OCI-LY1 (cell line): ENCODE data around the gene MED15.

Experiments used
- H2AFZ ChIP-seq: fragments of 200-600 bp; sonication (generic), shearing (Covaris generic); 2 replicates; pipeline ENCODE4 v1.6.0; 2014; ENCODE audit warnings: antibody characterized with exemption, mild to moderate bottlenecking, low read length
- H3F3A ChIP-seq: fragments of 200-600 bp; sonication (generic), shearing (Covaris generic); 2 replicates; pipeline ENCODE4 v1.6.0; 2014; ENCODE audit warnings: mild to moderate bottlenecking, antibody characterized with exemption, low read length, moderate library complexity; ENCODE audit not compliant: insufficient read depth
- H3K27ac ChIP-seq: fragments of 200-600 bp; sonication (generic); 2 replicates; pipeline ENCODE4 v1.5.1; 2014; ENCODE audit warnings: low read length, mixed run types, mild to moderate bottlenecking, low read depth; ENCODE audit not compliant: poor library complexity, severe bottlenecking
- H3K27me3 ChIP-seq: fragments of 200-600 bp; sonication (generic); 2 replicates; pipeline ENCODE4 v1.6.0; 2014; ENCODE audit warnings: antibody characterized with exemption, mild to moderate bottlenecking, low read length, moderate library complexity; ENCODE audit not compliant: insufficient read depth
- H3K36me3 ChIP-seq: fragments of 200-600 bp; sonication (generic); 2 replicates; pipeline ENCODE4 v1.6.1; 2014; ENCODE audit warnings: mild to moderate bottlenecking, antibody characterized with exemption, low read length, moderate library complexity, mixed read lengths; ENCODE audit not compliant: insufficient read depth
- H3K4me1 ChIP-seq: fragments of 200-600 bp; sonication (generic); 2 replicates; pipeline ENCODE4 v1.5.1; 2014; ENCODE audit warnings: mild to moderate bottlenecking, low read length, moderate library complexity; ENCODE audit not compliant: insufficient read depth, severe bottlenecking
- H3K4me2 ChIP-seq: fragments of 200-600 bp; sonication (generic), shearing (Covaris generic); 2 replicates; pipeline ENCODE4 v1.6.1; 2014; ENCODE audit warnings: low read length
- H3K4me3 ChIP-seq: fragments of 200-600 bp; sonication (generic); 2 replicates; pipeline ENCODE4 v1.5.1; 2014; ENCODE audit warnings: low read length, low read depth, mild to moderate bottlenecking, mixed read lengths; ENCODE audit not compliant: poor library complexity, severe bottlenecking
- H3K79me2 ChIP-seq: fragments of 200-600 bp; shearing (Covaris generic); 2 replicates; pipeline ENCODE4 v1.6.1; 2016; ENCODE audit warnings: mixed run types, low read length, mixed read lengths; ENCODE audit not compliant: insufficient read depth
- H3K9ac ChIP-seq: fragments of 200-600 bp; sonication (generic), shearing (Covaris generic); 2 replicates; pipeline ENCODE4 v1.6.1; 2014; ENCODE audit warnings: mild to moderate bottlenecking, low read length, mixed read lengths
- H3K9me2 ChIP-seq: fragments of 200-600 bp; sonication (generic), shearing (Covaris generic); 2 replicates; pipeline ENCODE4 v1.6.1; 2014; ENCODE audit warnings: low read depth, mild to moderate bottlenecking, low read length, mixed read lengths
- H3K9me3 ChIP-seq: fragments of 200-600 bp; shearing (Covaris generic); 2 replicates; pipeline ENCODE4 v1.6.1; 2014; ENCODE audit warnings: low read length, mixed read lengths
- H4K20me1 ChIP-seq: fragments of 200-600 bp; sonication (generic), shearing (Covaris generic); 2 replicates; pipeline ENCODE4 v1.6.0; 2016; ENCODE audit warnings: mild to moderate bottlenecking, low read length; ENCODE audit not compliant: insufficient read depth
- CTCF ChIP-seq: fragments of 200-600 bp; sonication (generic), shearing (Covaris generic); IDR thresholded peaks from 2 replicates; pipeline ENCODE4 v1.5.1; 2017; ENCODE audit warnings: mild to moderate bottlenecking, antibody characterized with exemption, low read length, moderate library complexity, mixed read lengths
- EZH2 ChIP-seq: fragments of 200-600 bp; sonication (generic), shearing (Covaris generic); IDR thresholded peaks from 2 replicates; pipeline ENCODE4 v1.8.0; 2017; ENCODE audit warnings: borderline replicate concordance, mixed run types, mild to moderate bottlenecking, antibody characterized with exemption, low read length, moderate library complexity, mixed read lengths

Gene MED15

DNA sequence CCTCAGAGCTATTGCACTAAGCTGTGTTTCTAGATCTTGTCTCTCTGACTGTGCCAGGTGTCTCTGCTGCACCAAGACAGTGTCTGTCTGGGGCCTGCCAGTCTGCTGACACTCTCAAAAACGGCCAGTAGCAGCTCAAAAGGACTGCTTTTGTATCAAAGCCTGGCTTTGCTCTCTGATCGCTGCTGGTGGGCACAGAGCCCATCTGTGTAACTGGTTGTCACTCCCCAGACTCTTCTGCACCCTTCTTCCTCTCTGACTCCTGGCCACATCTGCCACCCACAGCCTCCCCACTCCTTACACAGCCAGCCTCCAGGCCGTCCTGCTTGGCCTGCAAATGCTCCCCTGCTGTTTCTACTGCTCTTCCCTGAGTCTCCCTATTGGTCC is 26.5 kb downstream of the MED15 start:
- Histone ChIP-seq H3K27me3 (no peaks in the 10 kb centered on the region), H3F3A (no peaks in the 10 kb centered on the region), H3K36me3 (peaks cover 27% of the 10 kb centered on the region), H4K20me1 (no peaks in the 10 kb centered on the region), H3K9me3 (no peaks in the 10 kb centered on the region), H3K9me2 (no peaks in the 10 kb centered on the region), H3K4me1 (no peaks in the 10 kb centered on the region), H3K9ac (no peak overlapping the region), H3K79me2 (no peaks in the 10 kb centered on the region), H2AFZ (no peak overlapping the region), H3K4me2 (no peak overlapping the region), H3K27ac (no peak overlapping the region), H3K4me3 (no peak overlapping the region)
- TF ChIP-seq CTCF (no peak), EZH2 (no peak)

DNA sequence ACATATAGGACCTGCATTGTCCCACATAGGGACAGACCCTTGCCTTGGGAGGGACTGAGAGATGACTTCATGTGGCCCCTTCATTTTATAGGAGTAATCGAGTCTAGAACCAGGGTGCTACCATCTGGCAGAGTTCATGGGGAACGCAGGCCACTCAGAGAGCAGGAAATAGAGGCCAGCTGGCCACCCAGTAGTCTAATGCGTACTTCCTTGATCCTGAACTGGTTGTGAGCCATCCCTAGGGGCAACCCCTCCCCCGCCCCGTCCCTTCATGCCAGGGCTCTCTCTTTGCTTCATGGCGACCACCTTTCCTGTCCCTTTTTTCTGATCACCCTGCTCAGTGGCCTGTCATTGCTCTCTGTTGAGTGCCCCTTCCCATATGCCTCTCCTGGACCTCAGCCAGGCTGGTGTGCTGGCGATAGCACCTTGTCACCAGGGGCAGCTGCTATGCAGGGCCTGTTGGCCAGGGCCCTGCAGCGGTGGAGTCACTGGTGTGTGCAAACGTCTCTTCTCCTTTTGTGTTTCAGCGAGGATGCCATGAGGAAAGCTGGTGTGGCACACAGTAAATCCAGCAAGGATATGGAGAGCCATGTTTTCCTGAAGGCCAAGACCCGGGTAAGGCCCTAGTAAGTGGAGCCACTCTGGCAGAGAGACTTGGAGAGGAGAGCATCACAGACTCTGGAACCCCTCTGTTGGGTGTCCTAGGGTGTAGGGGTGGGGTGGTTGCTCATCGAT is 29.3 kb downstream of the MED15 start:
- TF ChIP-seq EZH2 (no peak), CTCF (no peak)
- Histone ChIP-seq H3K4me1 (no peaks in the 10 kb centered on the region), H3K9me3 (no peaks in the 10 kb centered on the region), H3K9ac (no peak overlapping the region), H3F3A (no peaks in the 10 kb centered on the region), H3K27me3 (no peaks in the 10 kb centered on the region), H4K20me1 (no peaks in the 10 kb centered on the region), H3K36me3 (peaks cover 51% of the 10 kb centered on the region), H3K4me3 (no peak overlapping the region), H3K9me2 (no peaks in the 10 kb centered on the region), H3K27ac (no peak overlapping the region), H3K79me2 (no peaks in the 10 kb centered on the region), H3K4me2 (no peak overlapping the region), H2AFZ (no peak overlapping the region)

DNA sequence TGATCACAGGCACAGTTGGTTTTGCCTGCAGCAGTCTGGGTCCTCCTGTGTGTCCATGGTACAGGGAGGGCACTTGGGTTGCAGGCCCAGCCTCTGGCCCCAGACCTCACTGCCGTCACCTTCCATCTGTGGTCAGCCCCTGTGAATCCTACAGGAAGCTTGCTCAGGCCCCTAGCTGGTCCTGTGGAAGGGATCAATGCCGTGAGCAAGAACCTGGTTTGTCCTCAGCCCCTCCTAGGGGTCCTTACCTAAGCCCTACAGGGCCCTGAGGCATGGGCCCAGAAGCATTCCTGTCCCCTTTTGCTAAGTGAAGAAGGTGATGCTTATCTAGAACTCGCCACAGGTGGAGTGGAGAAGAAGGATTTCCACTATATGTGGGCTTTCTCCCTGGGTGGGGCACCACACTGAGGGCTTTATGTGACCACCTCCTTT is 29.9 kb downstream of the MED15 start:
- Histone ChIP-seq H3K4me1 (no peaks in the 10 kb centered on the region), H3K9me2 (no peaks in the 10 kb centered on the region), H3K9ac (no peak overlapping the region), H3K27ac (no peak overlapping the region), H3K79me2 (no peaks in the 10 kb centered on the region), H2AFZ (no peak overlapping the region), H3K4me3 (no peak overlapping the region), H3K27me3 (no peaks in the 10 kb centered on the region), H3K36me3 (peaks cover 57% of the 10 kb centered on the region), H4K20me1 (no peaks in the 10 kb centered on the region), H3K4me2 (no peak overlapping the region), H3F3A (no peaks in the 10 kb centered on the region), H3K9me3 (no peaks in the 10 kb centered on the region)
- TF ChIP-seq CTCF: no peak
- no peak for TF ChIP-seq EZH2
